Measurements from ENCODE around the gene RDH16.
"Not testable (repeated sequence)": the region's sequence is repeated elsewhere in the genome, so short reads cannot be mapped to it uniquely, and the experiment has no call there.

Gene RDH16

GRCh38 chr12:56922031-56922430 is 35.4 kb downstream of the RDH16 start:
- no peak for DNase-seq (ENCODE audit: low read depth in 2 of 2)

- DNase-seq (ENCODE audit: low read depth in 2 of 2): no peak
These were observed 36.1 kb downstream of the RDH16 start for GRCh38 chr12:56921346-56921745.

- not testable (repeated sequence) for DNase-seq (ENCODE audit: low read depth in 2 of 2)
These were observed 39.3 kb downstream of the RDH16 start for GRCh38 chr12:56918139-56918538.

GRCh38 chr12:56916996-56917333 is 40.4 kb downstream of the RDH16 start:
- DNase-seq (ENCODE audit: low read depth in 2 of 2): no peak

GRCh38 chr12:56916296-56916995 is 41.0 kb downstream of the RDH16 start:
- DNase-seq (ENCODE audit: low read depth in 2 of 2): no peak

- no peak for DNase-seq (ENCODE audit: low read depth in 2 of 2)
These were observed 42.7 kb downstream of the RDH16 start for GRCh38 chr12:56914724-56915123.

DNA sequence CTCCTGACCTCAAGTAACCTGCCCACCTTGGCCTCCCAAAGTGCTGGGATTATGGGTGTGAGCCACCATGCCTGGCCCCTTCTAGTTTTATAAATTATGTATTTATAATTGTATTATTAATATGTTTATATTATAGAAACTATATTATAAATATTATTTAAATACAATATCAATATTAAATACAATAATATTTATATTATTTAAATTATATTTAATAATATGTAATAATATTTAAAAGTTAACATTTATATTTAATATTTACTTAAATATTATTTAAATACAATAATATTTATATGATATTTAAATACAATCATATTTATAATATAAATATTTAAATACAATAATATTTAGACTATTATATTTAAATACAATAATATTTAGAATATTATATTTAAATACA is 43.2 kb downstream of the RDH16 start:
- DNase-seq (ENCODE audit: low read depth in 2 of 2): no peak

DNA sequence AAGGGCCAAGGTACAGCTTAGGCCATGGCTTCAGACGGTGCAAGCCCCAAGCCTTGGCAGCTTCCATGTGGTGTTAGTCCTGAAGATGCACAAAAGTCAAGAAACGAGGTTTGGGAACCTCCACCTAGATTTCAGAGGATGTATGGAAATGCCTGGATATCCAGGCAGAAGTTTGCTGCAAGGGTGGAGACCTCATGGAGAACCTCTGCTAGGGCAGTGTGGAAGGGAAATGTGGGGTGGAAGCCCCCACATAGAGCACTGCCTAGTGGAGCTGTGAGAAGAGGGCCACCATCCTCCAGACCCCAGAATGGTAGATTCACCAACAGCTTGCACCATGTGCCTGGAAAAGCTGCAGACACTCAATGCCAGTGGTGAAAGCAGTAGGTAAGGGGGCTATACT is 48.0 kb downstream of the RDH16 start:
- not testable (repeated sequence) for DNase-seq (ENCODE audit: low read depth in 2 of 2)

DNA sequence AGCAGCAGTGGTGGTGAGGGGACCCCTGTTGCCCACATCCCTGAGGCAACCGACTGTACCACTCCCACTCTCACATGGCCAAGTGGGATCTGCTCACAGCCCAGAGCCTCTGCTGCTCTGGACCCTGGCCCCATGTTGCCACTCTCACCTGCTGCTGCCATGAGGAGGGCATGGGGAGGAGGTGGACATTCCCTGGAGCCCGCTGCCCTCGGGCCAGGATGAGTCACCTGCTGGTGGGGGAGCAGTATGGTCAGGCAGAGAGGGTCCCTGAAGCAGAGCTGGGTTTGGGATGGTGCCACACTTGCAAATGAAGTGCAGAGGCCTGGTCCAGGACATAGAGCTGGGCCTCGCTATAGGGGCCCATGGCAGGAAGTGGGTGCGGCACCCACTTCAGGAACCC is 49.3 kb downstream of the RDH16 start:
- DNase-seq (ENCODE audit: low read depth in 2 of 2): no peak

- no peak for DNase-seq (ENCODE audit: low read depth in 2 of 2)
These were observed 51.6 kb downstream of the RDH16 start for GRCh38 chr12:56905852-56906251.

- no peak for DNase-seq (ENCODE audit: low read depth in 2 of 2)
These were observed 54.0 kb downstream of the RDH16 start for GRCh38 chr12:56903374-56903773.

Data from activated CD4-positive, alpha-beta T cell treated with anti-CD3 and anti-CD28 coated beads for 24 hours (primary cell).